ENCODE results near the gene TFDP1. TPM values are rescaled to one million over a fixed set of nuclear protein-coding genes. Genes with fewer than 3 reads are reported as not detected.
"Not testable (repeated sequence)": the region's sequence is repeated elsewhere in the genome, so short reads cannot be mapped to it uniquely, and the experiment has no call there.

Gene TFDP1
- total RNA-seq, 2 experiments from 2014 or later, result 152 to 153 TPM

GRCh38 chr13:113612607-113613006 is 28.1 kb downstream of the TFDP1 start:
- Mint-ChIP-seq H3K4me1 (no peaks in the 10 kb centered on the region), H3K27ac (no peak overlapping the region), H3K9me3 (no peaks in the 10 kb centered on the region), H3K4me3 (no peak overlapping the region), H3K27me3 (no peaks in the 10 kb centered on the region), H3K36me3 (ENCODE audit: low read depth) (peaks cover 31% of the 10 kb centered on the region)
- no peak for DNase-seq
- ChIA-PET CTCF (no interaction called here), POLR2A (no interaction called here)

GRCh38 chr13:113613789-113614379 is 29.3 kb downstream of the TFDP1 start:
- no peak overlapping the region for H3K27ac Mint-ChIP-seq
- H3K4me1 Mint-ChIP-seq, result no peaks in the 10 kb centered on the region
- H3K27me3 Mint-ChIP-seq, result no peaks in the 10 kb centered on the region
- DNase-seq, result no peak
- POLR2A ChIA-PET, result no interaction called here
- peaks cover 24% of the 10 kb centered on the region for H3K36me3 Mint-ChIP-seq (ENCODE audit: low read depth)
- H3K4me3 Mint-ChIP-seq, result no peak overlapping the region
- CTCF ChIA-PET, result no interaction called here
- no peaks in the 10 kb centered on the region for H3K9me3 Mint-ChIP-seq

- ChIA-PET POLR2A (no interaction called here), CTCF (interaction anchor here (0.7 kb wide), 1 partner anchor 740 kb away, joined by 3 read pairs; no protein-coding TSS in a partner anchor)
- H3K4me1 Mint-ChIP-seq, result no peaks in the 10 kb centered on the region
- no peaks in the 10 kb centered on the region for H3K9me3 Mint-ChIP-seq
- no peak overlapping the region for H3K4me3 Mint-ChIP-seq
- no peak for DNase-seq
- no peaks in the 10 kb centered on the region for H3K27me3 Mint-ChIP-seq
- H3K36me3 Mint-ChIP-seq (ENCODE audit: low read depth), result peaks cover 18% of the 10 kb centered on the region
- no peak overlapping the region for H3K27ac Mint-ChIP-seq
These were observed 31.8 kb downstream of the TFDP1 start for GRCh38 chr13:113616281-113616906.

GRCh38 chr13:113616991-113617749 is 32.6 kb downstream of the TFDP1 start:
- DNase-seq, result no peak
- Mint-ChIP-seq H3K27ac (no peak overlapping the region), H3K4me3 (no peak overlapping the region), H3K27me3 (no peaks in the 10 kb centered on the region), H3K9me3 (no peaks in the 10 kb centered on the region), H3K4me1 (no peaks in the 10 kb centered on the region), H3K36me3 (ENCODE audit: low read depth) (peaks cover 12% of the 10 kb centered on the region)
- ChIA-PET CTCF (no interaction called here), POLR2A (no interaction called here)

GRCh38 chr13:113617961-113618360 is 33.4 kb downstream of the TFDP1 start:
- Mint-ChIP-seq H3K36me3 (ENCODE audit: low read depth) (peaks cover 16% of the 10 kb centered on the region), H3K4me1 (no peaks in the 10 kb centered on the region), H3K4me3 (no peak overlapping the region), H3K27ac (no peak overlapping the region), H3K9me3 (no peaks in the 10 kb centered on the region), H3K27me3 (no peaks in the 10 kb centered on the region)
- no peak for DNase-seq
- POLR2A ChIA-PET, result no interaction called here
- CTCF ChIA-PET, result no interaction called here

GRCh38 chr13:113618455-113618854 is 33.9 kb downstream of the TFDP1 start:
- CTCF ChIA-PET, result no interaction called here
- H3K4me3 Mint-ChIP-seq, result no peak overlapping the region
- H3K4me1 Mint-ChIP-seq, result no peaks in the 10 kb centered on the region
- H3K27ac Mint-ChIP-seq, result no peak overlapping the region
- H3K36me3 Mint-ChIP-seq (ENCODE audit: low read depth), result peaks cover 20% of the 10 kb centered on the region
- DNase-seq, result no peak
- H3K9me3 Mint-ChIP-seq, result no peaks in the 10 kb centered on the region
- H3K27me3 Mint-ChIP-seq, result no peaks in the 10 kb centered on the region
- POLR2A ChIA-PET, result no interaction called here

GRCh38 chr13:113620036-113620796 is 35.7 kb downstream of the TFDP1 start:
- no peak overlapping the region for H3K4me3 Mint-ChIP-seq
- CTCF ChIA-PET, result no interaction called here
- no peaks in the 10 kb centered on the region for H3K27me3 Mint-ChIP-seq
- H3K36me3 Mint-ChIP-seq (ENCODE audit: low read depth), result peaks cover 34% of the 10 kb centered on the region
- DNase-seq, result no peak
- H3K4me1 Mint-ChIP-seq, result no peaks in the 10 kb centered on the region
- H3K9me3 Mint-ChIP-seq, result peaks cover 3% of the 10 kb centered on the region
- POLR2A ChIA-PET, result no interaction called here
- H3K27ac Mint-ChIP-seq, result no peak overlapping the region

- CTCF ChIA-PET, result no interaction called here
- H3K4me3 Mint-ChIP-seq, result no peak overlapping the region
- no peaks in the 10 kb centered on the region for H3K4me1 Mint-ChIP-seq
- peaks cover 36% of the 10 kb centered on the region for H3K36me3 Mint-ChIP-seq (ENCODE audit: low read depth)
- no peak for DNase-seq
- H3K27ac Mint-ChIP-seq, result no peak overlapping the region
- POLR2A ChIA-PET, result no interaction called here
- peaks cover 3% of the 10 kb centered on the region for H3K9me3 Mint-ChIP-seq
- H3K27me3 Mint-ChIP-seq, result no peaks in the 10 kb centered on the region
These were observed 36.5 kb downstream of the TFDP1 start for GRCh38 chr13:113621046-113621445.

GRCh38 chr13:113621498-113621897 is 36.9 kb downstream of the TFDP1 start:
- H3K4me1 Mint-ChIP-seq, H3K27me3 Mint-ChIP-seq, POLR2A ChIA-PET, H3K27ac Mint-ChIP-seq, H3K9me3 Mint-ChIP-seq, CTCF ChIA-PET, H3K4me3 Mint-ChIP-seq, DNase-seq: not testable (repeated sequence)
- peaks cover 36% of the 10 kb centered on the region for H3K36me3 Mint-ChIP-seq (ENCODE audit: low read depth)

GRCh38 chr13:113621986-113622550 is 37.5 kb downstream of the TFDP1 start:
- H3K27me3 Mint-ChIP-seq, H3K9me3 Mint-ChIP-seq, H3K4me1 Mint-ChIP-seq, POLR2A ChIA-PET, DNase-seq, H3K4me3 Mint-ChIP-seq, CTCF ChIA-PET, H3K27ac Mint-ChIP-seq: not testable (repeated sequence)
- peaks cover 40% of the 10 kb centered on the region for H3K36me3 Mint-ChIP-seq (ENCODE audit: low read depth)

- Mint-ChIP-seq H3K9me3 (peaks cover 3% of the 10 kb centered on the region), H3K27me3 (no peaks in the 10 kb centered on the region), H3K4me3 (no peak overlapping the region), H3K36me3 (ENCODE audit: low read depth) (peaks cover 41% of the 10 kb centered on the region), H3K4me1 (peaks cover 1% of the 10 kb centered on the region), H3K27ac (no peak overlapping the region)
- POLR2A ChIA-PET, result no interaction called here
- DNase-seq, result no peak
- CTCF ChIA-PET, result interaction anchor here (1.0 kb wide), 1 partner anchor 9 kb away, joined by 3 read pairs; no protein-coding TSS in a partner anchor
These were observed 38.4 kb downstream of the TFDP1 start for GRCh38 chr13:113622791-113623490.

- POLR2A ChIA-PET, result no interaction called here
- DNase-seq, result no peak
- Mint-ChIP-seq H3K36me3 (ENCODE audit: low read depth) (peaks cover 42% of the 10 kb centered on the region), H3K9me3 (peaks cover 3% of the 10 kb centered on the region), H3K4me1 (peaks cover 3% of the 10 kb centered on the region), H3K27ac (no peak overlapping the region), H3K27me3 (no peaks in the 10 kb centered on the region), H3K4me3 (no peak overlapping the region)
- CTCF ChIA-PET, result interaction anchor here (1.0 kb wide), 1 partner anchor 8 kb away, joined by 3 read pairs; no protein-coding TSS in a partner anchor
These were observed 39.1 kb downstream of the TFDP1 start for GRCh38 chr13:113623491-113624234.

Measured in activated CD4-positive, alpha-beta T cell treated with anti-CD3 and anti-CD28 coated beads, Interleukin-2, amount 10 ng/mL, durations not matched to agents 7 days and 5 days (primary cell).